Fibroblast of the conjunctiva (primary cell): ENCODE data around the gene KIF26B.

Source experiments
- DNase-seq: peaks from one replicate; pipeline ENCODE4 v3.0.0-alpha.2; 2010; ENCODE audit warnings: low read depth

Gene KIF26B

GRCh38 chr1:245464290-245464689 is 309.5 kb downstream of the KIF26B start:
- no peak for DNase-seq

- no peak for DNase-seq
These were observed 310.9 kb downstream of the KIF26B start for GRCh38 chr1:245465666-245466065.

GRCh38 chr1:245466261-245466660 is 311.5 kb downstream of the KIF26B start:
- DNase-seq: no peak

GRCh38 chr1:245467804-245468203 is 313.0 kb downstream of the KIF26B start:
- DNase-seq: no peak

- DNase-seq: no peak
These were observed 314.2 kb downstream of the KIF26B start for GRCh38 chr1:245469006-245469405.

DNA sequence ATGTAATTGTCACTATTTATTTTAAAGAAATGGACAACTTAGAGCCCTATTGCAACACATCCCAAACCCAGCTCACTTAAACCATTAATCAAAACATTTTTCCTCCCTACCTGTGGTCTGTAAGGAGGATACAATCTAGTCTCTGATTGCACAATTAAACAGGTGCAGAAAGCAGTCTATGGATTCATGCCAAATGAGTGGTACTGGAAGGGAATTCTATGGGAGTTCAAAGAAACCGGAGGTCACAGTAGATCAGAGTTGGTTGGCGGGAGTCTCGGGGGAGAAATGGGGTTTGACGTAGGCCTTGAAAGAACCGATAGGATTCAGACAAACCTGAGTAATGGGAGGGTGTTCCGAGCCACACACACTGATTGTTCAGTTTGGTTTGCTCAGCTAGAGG is 314.9 kb downstream of the KIF26B start:
- no peak for DNase-seq

- no peak for DNase-seq
These were observed 320.3 kb downstream of the KIF26B start for GRCh38 chr1:245475126-245475525.

- DNase-seq: no peak
These were observed 321.3 kb downstream of the KIF26B start for GRCh38 chr1:245475961-245476516.

DNA sequence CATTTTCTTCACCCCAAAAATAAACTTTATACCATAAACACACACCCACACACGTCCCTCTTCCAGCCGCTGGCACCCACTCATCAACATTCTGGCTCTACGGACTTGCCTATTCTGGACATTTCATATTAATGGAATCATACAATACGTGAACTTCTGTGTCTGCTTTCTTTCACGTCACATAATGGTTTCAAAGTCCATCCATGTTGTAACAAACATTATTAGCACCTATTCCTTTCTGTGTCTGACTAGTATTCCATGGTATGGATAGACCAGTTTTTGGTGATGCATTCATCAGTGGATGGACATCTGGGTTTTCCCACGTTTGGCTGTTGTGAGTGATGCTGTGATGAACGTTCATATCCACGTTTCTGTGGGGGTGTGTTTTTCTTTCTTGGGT is 323.2 kb downstream of the KIF26B start:
- no peak for DNase-seq

- no peak for DNase-seq
These were observed 325.8 kb downstream of the KIF26B start for GRCh38 chr1:245480393-245481120.

DNA sequence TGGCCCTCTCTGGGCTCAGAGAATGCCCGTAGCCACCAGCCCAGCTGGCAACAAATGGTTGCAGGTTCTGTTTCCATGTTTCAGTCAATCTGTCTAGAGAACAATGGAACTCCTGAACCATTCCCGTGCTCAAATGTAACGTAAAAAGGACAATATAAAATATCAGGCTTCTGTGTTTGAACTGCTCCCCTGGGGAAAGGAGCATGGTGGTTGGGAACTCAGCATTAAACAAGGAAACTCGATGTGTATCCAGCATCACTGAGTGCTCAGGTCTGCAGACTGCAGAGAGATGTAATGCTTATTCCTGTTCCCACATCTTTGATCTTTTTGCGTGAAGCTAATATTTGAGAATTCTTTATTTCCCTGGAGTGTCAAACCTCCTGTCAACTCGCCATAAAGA is 326.5 kb downstream of the KIF26B start:
- no peak for DNase-seq

- no peak for DNase-seq
These were observed 328.5 kb downstream of the KIF26B start for GRCh38 chr1:245483247-245483646.

GRCh38 chr1:245484176-245484575 is 329.4 kb downstream of the KIF26B start:
- DNase-seq: no peak

DNA sequence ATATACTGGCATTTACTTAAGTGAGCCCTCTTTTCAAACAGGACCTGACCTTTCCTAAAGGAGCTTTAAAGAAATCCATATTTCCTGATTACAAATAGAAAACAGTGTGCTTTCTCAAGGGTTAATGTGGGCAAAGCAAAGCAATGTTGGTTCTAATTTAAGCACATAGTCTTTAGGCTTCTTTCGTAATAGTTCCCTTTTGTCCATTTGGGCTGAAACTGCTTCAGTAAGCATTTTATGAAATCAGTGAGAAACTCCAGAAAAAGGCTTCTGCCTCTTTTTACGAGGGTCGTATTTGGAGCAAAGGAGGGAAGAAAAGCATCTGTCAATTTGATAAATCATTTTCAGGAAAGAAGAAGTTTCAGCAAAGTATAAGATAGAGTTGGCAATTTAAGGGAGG is 331.2 kb downstream of the KIF26B start:
- DNase-seq: no peak

DNA sequence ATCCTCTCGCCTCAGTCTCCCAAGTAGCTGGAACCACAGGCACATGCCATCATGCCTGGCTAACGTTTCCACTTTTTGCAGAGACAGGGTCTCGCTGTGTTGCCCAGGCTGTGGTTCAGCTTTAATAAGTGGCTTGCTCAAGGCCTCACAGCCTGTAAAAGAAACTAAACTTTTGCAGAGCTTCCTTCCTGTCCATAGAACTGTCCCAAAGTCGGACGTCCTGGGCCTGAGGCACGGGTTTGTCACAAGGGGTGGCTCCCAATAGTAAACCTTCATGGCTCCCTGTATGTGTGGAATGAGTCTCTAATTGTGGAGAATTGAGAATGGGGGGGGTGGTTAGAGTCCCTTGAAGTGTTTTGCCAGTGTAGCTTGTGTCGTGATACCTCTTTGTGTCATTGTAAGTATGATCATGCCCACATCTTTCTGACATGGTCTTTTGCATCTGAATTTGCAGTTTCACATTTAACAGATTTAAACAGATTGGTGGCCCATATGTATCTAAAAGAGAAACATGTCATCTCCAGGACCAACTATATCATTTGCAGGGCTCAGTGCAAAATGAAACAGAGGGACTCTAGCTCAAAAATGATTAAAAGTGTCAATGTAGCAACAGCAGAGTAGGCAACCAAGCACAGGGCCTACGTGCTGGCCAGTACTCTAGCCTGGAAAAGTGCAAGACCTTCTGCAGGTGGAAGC is 332.1 kb downstream of the KIF26B start:
- no peak for DNase-seq

DNA sequence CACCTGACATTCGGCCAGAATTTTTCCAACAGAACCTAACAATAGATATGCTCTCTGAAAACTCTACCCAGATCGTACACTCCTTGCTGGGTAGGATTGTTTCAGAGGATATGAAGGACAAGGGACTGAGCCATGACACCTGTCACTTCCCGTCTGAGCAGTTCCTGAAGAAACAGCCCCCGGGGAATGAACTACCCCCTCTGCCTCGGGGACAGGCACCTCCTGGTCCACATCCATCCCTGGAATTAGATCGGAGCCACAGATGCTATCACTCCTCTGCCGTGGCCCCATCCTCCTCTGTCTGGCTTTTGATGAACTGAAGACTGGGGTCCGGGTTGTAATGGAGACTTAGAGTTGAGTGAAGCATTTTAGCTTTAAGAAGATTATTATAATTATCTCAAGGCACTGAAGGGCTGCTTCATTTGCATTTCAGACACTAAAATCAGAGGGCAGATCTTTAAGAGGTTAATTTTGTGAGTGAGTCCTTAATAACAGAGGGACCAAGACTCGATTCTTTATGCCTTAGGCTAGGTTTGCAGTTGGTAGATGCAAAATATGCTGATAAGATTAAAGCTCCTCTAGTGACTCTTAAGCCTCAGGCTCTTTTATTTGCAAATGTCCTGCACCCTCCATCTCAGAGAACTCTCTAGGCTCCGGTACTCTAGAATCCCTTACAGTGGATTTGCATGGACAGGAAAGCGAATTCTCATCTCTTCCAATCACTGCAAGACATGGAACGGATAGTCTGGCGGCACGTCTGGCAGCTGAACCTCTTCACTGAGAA is 333.8 kb downstream of the KIF26B start:
- DNase-seq: no peak

DNA sequence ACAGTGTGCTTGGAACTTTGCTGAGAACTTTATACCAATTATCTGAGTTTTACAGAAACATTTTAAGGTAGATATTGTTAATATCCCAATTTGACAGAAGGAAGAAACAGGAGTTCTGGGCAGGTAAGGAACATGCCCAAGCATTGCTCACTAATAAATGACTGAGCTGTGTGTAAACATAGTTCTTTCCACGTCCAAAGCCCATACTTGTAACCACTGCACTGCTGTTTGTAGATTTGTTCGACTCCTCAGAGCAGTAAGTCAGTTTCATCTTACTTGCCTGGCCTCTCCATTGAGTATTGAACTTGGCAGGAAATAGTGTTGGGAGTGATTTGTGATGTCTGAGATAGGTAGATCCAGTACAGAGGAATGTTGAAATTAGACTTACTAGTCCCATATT is 335.1 kb downstream of the KIF26B start:
- no peak for DNase-seq

GRCh38 chr1:245493029-245493428 is 338.2 kb downstream of the KIF26B start:
- no peak for DNase-seq

DNA sequence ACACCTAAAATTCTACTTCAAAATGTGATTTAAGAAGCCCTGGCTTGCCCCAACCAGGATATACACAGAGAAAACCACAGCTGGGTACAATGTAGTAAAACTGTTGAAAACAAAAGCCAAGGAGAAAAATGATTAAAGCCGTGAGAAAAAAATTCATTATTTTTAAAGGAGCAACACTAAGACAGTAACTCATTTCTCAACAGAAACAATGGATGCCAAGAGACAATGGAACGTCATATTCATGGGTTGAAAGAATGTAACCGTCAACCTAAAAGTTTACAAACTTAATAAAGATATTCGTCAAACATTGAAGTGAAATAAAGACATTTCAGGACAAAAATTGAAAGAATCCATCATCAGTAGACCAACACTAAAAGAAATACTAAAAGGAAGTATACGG is 340.9 kb downstream of the KIF26B start:
- DNase-seq: no peak

DNA sequence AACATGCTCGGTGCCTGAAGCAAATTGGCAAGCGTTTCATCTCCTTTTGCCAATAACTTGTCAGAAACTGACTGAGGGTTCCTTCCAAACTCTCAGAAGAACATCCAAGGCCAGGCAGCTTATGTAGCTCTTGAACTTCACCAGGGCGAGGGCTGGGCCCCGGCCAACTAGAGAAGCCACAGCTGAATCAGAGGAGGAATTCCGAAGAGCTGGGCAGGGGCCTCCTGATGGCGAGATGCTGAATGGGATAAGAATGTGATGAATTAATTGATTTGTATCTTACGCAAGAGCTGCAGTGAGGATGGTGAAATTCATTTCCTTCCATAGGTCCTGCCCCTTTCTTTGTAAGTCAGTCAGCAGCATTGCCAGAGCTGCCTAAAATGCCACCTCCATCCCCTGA is 345.8 kb downstream of the KIF26B start:
- peak; percentile 55 for DNase-seq

GRCh38 chr1:245501633-245502032 is 346.8 kb downstream of the KIF26B start:
- no peak for DNase-seq

- no peak for DNase-seq
These were observed 348.8 kb downstream of the KIF26B start for GRCh38 chr1:245503548-245503947.

DNA sequence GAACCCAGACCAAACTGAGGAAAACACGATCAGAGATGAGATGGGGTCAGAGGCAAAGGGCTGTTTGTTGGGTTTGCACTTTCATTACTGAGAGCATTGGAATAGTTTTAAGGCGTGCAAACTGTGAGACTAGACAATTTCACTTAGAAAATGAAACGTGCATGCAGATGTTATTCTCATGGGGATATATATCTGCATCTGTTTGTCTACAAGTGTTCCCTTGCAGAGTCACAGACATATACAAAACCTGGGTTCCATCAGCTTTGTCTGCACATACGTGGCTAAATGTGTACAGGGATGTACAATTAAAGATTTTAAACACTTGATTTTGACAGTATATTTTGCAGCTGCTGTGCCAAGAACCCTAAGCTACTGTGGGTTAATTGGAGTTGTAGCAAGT is 355.4 kb downstream of the KIF26B start:
- DNase-seq: no peak
